CD4-positive, alpha-beta T cell treated with Interleukin-17A for 1 hour (primary cell): ENCODE results near the gene ADCK1.
"Not testable (repeated sequence)": the region's sequence is repeated elsewhere in the genome, so short reads cannot be mapped to it uniquely, and the experiment has no call there.

Source experiments
- DNase-seq: peaks from one replicate; pipeline ENCODE4 v3.0.0-alpha.2; 2020

The ADCK1 gene

DNA sequence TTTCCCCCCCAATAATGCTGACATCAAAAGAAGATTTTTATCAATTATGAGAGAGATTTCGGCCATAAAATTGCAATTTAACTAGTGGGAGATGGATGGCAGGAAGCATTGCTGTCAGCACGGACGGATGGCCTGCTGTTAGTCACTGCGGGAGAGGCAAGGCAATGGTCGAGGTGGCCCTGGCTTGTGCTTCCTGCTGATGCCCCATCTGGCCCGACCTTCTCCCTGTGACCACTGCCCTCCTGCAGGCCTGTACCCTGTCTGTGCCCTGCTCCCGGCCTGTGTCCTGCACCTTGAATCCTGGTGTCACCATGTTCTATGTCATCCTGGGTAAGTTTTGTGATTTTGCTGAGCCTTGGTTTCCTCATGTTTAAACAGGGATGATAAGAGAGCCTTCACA is 67.6 kb downstream of the ADCK1 start:
- no peak for DNase-seq

DNA sequence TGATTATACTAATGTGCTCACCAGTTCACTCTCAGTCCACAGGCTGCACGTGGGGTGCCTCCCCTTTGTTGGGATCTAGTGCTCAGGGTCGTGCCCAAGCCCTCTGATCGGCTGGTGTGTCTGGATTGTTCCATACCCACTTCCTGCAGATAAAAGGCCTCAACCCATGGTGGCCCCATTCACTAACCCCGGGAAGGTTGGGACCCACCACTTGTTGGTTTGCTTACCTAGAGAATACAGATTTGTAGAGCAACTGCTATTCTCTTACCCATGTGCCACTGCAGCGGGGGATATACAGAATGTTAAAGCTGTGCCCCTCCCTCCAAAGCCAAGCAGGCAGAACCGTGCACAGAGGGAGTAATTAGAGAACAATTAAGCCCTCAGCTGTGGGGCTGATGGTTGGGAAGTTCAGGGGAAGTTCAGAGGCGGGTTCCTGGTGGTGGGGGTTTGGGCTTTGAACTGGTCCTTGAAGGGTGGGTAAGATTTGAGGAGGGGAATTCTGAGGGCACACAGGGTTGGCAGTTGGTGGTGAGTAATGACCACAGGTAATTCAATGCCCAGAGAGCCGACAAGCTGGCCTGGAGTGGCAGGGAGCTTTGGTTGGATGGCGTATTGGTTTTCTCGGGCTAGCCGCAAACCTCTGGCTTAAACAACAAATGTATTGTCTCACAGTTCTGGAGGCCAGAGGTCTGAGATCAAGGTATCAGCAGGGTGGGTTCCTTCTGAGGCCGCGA is 68.8 kb downstream of the ADCK1 start:
- no peak for DNase-seq

DNA sequence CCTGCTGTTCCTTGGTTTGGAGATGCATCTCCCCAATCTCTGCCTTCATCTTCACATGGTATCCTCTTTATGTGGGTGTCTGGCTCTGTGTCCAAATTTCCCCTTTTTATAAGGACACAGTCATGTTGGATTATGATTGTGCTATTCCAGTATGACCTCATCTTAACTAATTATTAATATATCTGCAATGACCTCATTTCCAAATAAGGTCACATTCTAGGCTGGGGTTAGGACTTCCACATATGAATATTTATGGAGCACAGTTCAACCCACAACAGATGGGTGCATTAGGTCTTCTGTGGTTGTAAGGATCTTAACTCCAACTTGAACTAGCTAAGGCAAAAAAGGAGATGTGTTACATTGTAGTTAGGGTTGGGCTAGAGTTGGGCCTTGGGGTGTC is 69.4 kb downstream of the ADCK1 start:
- DNase-seq = no peak

DNA sequence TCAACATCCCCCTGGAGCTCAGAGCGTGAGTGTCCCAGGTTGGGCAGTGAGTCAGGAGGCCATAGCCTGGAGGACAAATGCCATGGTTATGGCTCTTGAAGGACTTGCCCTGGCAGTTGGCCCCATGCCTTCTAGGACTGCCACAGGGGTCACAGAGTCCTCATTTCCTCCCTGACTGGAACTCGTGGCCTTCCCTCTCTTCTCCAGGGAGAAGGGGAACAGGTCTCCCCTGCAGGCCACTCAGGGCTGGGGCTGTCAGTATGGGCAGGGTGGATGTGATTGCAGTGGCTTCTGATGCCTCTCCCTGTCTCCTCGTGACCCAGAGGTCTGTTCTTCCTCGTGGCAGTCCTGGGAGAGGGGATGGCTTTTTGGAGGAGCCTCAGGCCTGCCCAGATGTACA is 70.7 kb downstream of the ADCK1 start:
- no peak for DNase-seq

DNA sequence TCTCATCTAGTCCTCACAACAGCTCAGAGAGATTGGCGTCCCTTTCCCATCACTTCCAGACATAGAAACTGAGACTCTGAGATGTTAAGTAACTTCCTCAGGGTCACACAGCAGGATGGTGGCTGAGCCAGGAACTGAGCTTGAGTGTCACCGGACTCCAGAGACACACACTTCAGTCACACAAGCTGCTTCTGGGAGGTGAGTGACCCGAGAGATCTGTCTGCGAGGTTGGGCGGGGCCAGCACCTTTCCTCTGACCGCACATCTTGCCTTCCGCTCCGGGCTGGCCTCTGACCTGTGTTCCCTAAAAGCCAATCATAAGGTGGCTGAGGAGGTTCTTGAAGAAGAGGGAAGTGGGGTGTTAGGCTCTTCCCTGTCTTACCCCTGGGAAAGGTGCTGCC is 72.2 kb downstream of the ADCK1 start:
- no peak for DNase-seq

- DNase-seq = no peak
Observed at GRCh38 chr14:77872983-77873382, 73.1 kb downstream of the ADCK1 start.

DNA sequence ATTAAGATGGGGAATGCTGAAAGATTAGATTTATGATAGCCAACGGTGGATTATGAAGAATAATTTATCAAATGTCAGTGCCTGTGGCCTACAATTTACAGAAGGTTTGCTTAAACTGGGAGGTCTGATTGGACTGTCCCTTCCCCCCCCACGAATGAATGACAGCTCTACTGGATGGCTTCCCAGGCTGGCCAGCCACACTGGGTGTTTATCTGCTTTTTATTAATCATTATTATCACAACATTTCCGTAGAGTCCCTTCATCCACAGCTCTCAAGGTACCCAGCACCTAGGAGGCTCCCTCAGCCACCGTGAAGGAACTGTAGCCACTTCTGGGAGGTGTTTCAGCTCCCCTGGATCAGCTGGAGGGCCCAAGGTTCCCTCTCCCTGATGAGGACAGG is 78.9 kb downstream of the ADCK1 start:
- DNase-seq = no peak

GRCh38 chr14:77880056-77880455 is 80.1 kb downstream of the ADCK1 start:
- no peak for DNase-seq

DNA sequence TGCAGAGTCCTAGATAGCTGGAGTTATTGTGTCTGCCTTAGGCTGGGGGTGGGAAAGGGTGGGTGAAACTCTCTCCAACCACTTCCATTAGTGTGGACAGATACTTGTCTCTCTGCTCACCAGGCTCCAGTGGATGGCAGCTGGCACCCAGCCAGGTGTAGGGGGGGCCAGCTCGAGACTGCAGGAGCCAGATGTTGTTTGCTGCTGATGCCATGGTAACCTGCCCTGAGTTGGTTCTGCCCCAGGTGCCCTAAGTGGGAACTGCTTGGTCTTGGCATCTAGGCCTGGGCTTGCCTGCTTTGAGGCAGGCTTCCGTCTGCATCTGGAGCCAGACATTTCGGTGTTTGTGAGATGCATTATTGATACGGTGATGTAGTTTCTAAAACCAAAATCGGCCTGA is 82.2 kb downstream of the ADCK1 start:
- no peak for DNase-seq

GRCh38 chr14:77882636-77883035 is 82.7 kb downstream of the ADCK1 start:
- no peak for DNase-seq

- DNase-seq = no peak
Observed at GRCh38 chr14:77883131-77883846, 83.4 kb downstream of the ADCK1 start.

- no peak for DNase-seq
Observed at GRCh38 chr14:77883847-77884238, 83.9 kb downstream of the ADCK1 start.

GRCh38 chr14:77885367-77885766 is 85.5 kb downstream of the ADCK1 start:
- DNase-seq = no peak

GRCh38 chr14:77886010-77886409 is 86.1 kb downstream of the ADCK1 start:
- no peak for DNase-seq

DNA sequence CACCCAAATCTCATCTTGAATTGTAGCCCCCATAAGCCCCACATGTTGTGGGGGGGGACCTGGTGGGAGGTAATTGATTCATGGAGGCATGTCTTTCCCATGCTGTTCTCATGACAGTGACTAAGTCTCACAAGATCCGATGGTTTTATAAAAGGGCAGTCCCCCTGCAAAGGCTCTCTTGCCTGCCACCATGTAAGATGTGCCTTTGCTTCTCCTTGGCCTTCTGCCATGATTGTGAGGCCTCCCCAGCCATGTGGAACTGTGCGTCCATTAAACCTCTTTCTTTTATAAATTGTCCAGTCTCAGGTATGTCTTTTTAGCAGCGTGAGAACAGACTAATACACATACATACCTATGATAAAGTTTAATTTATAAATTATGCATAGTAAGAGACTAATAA is 89.0 kb downstream of the ADCK1 start:
- not testable (repeated sequence) for DNase-seq

DNA sequence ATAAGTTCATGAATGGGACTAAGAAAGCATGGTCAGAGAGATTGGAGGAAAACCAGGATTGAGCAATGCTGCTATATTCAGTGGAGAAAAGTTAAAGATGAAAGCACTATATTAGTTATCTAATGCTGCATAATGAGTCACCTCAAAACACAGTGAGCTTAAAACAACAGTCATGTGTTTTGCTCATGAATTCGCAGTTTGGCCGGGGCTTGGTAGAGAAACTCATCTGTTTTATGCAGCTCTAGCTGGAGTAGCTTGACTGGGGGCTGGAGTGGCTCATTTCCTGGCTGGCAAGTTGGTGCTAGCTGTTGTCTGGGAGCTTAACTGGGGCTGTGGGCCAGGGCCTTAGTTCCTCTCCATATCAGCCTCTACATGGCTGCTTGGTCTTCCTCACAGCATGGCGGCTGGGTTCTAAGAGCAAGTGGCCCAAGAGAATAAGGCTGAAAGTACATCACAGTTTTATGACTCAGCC is 90.1 kb downstream of the ADCK1 start:
- no peak for DNase-seq

- DNase-seq = no peak
Observed at GRCh38 chr14:77890873-77891272, 91.0 kb downstream of the ADCK1 start.

DNA sequence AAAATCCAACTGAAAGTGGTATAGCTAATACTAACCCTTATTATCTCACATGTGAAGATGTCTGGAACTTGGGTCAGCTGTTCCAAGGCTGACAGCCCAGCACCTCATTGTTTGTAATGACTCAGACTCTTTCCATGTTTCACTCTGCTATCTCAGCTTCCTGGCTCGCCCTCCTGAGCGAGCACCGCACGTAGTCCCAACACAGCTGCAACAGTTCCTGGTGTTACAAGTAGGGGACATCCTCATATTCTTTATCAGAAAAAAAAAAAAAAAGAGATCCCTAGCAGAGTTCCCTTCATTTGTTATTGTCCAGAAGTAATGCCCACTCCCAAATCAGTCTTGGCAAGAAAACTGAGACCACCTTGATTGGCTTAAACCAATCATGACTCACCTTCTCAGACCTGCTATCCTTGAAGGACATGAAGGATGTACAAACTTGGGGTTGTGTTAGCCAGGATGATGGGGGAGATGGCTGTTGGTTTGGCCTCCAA is 92.5 kb downstream of the ADCK1 start:
- no peak for DNase-seq

GRCh38 chr14:77892890-77893484 is 93.1 kb downstream of the ADCK1 start:
- DNase-seq = no peak

- no peak for DNase-seq
Observed at GRCh38 chr14:77897374-77897773, 97.5 kb downstream of the ADCK1 start.

GRCh38 chr14:77902811-77903210 is 102.9 kb downstream of the ADCK1 start:
- DNase-seq = no peak

- DNase-seq = no peak
Observed at GRCh38 chr14:77903221-77903620, 103.3 kb downstream of the ADCK1 start.

DNA sequence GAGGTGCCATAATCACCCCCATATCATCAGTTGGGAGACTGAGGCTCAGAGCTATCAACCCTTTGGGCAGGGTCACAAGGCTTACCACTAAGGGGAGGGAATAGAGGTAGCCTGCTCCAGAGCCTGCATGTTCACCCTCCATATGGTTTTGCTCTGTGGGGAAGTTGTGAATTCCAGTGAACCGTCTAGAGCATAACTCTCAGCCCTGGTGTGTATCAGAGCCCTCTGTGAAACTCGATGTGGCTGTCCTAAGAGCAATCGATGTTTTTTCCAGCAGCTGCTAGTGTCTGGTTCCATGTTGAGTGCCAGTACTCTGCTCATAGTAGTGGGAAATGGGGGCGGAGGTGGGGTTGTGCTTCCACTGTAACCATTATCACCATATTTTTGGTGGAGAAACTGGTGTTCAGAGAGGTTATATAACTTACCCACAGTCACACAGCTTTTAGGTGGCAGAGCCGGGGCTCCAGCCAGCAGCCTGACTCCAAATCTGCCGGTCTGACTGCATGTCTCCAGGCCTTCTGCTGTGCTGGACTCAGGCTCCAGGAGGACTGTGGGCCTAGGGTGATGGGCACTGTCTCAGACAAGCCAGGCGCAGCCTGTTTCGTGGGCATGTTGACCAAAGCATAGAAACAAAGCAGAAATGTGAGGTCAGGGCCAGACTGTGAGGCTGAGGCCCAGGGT is 104.2 kb downstream of the ADCK1 start:
- no peak for DNase-seq
